Epithelial cell of esophagus (primary cell): ENCODE measurements around the gene BRAT1.
"Not testable (repeated sequence)": the region's sequence is repeated elsewhere in the genome, so short reads cannot be mapped to it uniquely, and the experiment has no call there.

Experiments
- DNase-seq: peaks from one replicate; pipeline ENCODE4 v3.0.0; 2010; ENCODE audit warnings: low read depth
- H3K4me3 ChIP-seq: 2 replicates; pipeline ENCODE4 v1.5.1; 2011; ENCODE audit warnings: mild to moderate bottlenecking, low read length, control low read depth
- CTCF ChIP-seq: IDR thresholded peaks from 2 replicates; pipeline ENCODE4 v1.5.1; 2011; ENCODE audit warnings: low read depth, mild to moderate bottlenecking, low read length, control low read depth, inconsistent platforms; ENCODE audit not compliant: insufficient read depth; ENCODE audit errors: missing control alignments

Gene BRAT1

GRCh38 chr7:2568521-2569223, 13.3 kb upstream of the BRAT1 start:
- H3K4me3 ChIP-seq: no peak overlapping the region
- no peak for DNase-seq
- no peak for TF ChIP-seq CTCF

DNA sequence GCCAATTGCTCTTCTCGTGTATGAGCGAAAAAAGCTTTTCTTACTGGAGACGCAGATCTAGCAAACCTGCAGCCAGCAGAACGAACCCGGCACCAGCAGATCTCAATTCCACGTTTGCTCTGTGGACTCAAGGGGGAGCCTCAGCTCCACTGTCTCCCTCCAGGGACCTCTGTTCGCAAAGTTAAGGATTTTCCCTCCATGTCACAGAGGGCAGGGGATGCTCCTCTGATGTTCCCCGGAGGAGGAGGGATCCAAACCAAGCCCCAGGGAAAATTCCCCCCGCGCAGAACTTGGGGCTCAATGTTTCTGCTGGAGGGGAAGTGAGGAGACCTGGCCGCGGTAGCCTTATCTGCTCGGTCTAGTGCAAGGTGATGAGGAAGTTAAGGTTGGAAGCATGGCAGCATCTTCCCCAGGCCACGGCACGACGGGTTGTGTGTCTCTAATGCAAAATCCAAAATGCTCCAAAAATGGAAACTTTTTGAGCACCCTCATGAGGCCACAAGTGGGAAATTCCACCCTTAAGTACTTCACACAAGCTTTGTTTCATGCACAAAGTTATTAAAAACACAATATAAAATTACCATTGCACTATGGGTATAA, 12.5 kb upstream of the BRAT1 start:
- DNase-seq: peak; percentile 34
- no peak overlapping the region for H3K4me3 ChIP-seq
- TF ChIP-seq CTCF: peak; percentile 48

DNA sequence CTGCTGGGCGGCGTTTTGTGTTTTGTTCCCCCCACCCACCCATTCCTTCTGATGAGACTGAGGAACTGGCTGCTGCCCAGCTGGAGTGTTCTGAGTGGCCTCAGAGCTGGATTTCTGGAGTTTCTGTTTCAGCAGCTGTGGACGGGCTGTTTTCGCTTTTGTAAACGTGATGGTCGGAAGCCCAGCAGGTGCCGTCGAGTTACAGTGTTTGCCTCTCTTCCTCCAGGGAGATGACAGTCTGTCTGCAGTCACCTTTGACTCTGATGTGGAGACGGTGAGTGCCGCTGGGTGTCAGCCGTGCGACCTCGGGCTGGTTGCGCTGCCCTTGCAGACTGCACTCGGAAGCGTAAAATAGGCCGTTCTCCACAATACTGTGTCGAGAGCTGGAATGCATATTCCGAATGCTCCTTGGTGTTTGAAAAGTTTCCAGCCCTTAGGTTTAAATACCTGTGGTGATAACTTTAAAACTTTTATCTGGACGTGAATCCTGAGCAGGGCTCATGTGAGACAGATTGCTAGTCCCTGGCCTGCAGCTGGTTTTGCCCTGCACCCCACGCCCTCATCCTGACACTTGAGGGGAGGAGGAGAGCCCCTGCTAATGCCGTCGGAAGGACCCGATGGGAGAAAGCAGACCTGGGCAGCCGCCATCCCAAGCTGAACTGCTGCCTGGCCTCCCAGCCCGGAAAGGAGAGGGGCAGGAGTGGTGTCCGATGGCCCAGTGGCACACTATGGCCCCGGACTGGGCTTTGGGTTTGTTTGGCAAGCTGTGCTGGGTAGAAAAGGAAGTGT, 11.8 kb upstream of the BRAT1 start:
- no peak overlapping the region for H3K4me3 ChIP-seq
- no peak for TF ChIP-seq CTCF
- no peak for DNase-seq

GRCh38 chr7:2566348-2566889, 11.1 kb upstream of the BRAT1 start:
- H3K4me3 ChIP-seq: no peak overlapping the region

GRCh38 chr7:2564970-2565540, 9.7 kb upstream of the BRAT1 start:
- H3K4me3 ChIP-seq: no peak overlapping the region
- DNase-seq: no peak
- no peak for TF ChIP-seq CTCF

More at GRCh38 chr7:2566348-2566889, 11.1 kb upstream of the BRAT1 start:
- TF ChIP-seq CTCF: no peak
- DNase-seq: no peak

GRCh38 chr7:2563955-2564354, 8.6 kb upstream of the BRAT1 start:
- not testable (repeated sequence) for H3K4me3 ChIP-seq, DNase-seq
